ENCODE measurements around the gene PGAP6. TPM values are rescaled to one million over a fixed set of nuclear protein-coding genes. Genes with fewer than 3 reads are reported as not detected.
"Not testable (repeated sequence)": the region's sequence is repeated elsewhere in the genome, so short reads cannot be mapped to it uniquely, and the experiment has no call there.

Gene PGAP6
- total and polyA plus RNA-seq, 4 donors: 27.4 to 41.4 (median 39.0) TPM

DNA sequence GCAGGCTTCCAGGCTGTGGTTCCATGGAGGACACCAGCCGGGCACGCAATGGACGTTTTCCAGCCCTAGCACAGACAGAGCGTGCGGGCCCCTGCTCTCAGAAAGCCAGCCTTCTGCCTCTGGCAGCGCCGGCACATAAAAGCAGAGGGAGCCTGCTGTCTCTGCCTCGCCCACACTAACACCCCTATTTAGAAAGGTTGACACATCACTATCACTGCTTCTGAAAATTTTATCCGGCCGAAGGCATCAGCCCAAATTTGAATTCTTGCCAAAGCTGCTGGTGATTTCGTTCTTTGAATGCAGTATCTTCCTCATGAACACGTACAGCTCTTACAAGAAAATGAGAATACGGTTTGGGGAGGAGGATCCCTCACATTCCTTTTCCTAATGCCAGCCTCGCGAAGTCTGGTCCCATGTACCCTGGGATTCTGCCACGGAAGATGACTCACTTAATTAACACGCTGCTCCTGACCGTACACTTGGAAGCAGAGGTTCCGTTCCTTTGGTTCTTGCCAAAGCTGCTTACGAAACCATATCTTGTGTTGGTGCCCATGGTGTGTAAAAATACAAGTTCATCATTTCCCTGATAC is 42.4 kb upstream of the PGAP6 start:
- no peaks in the 10 kb centered on the region for H3K4me1 ChIP-seq (ENCODE audit: control insufficient read depth in 1 of 2, insufficient read depth in 2 of 2, low read length in 2 of 2)
- 7 to 9% methylated on average over 20 of the region's 20 CpGs for WGBS, 2 donors
- DNase-seq (peak in 1 of 2 donors; percentile 74), ATAC-seq (ENCODE audit: low FRiP score) (peak; percentile 87)
- no peaks in the 10 kb centered on the region for H3K9me3 ChIP-seq (ENCODE audit: control insufficient read depth, low read length)
- H3K27me3 ChIP-seq (ENCODE audit: control insufficient read depth in 1 of 2, insufficient read depth in 2 of 2, low read length in 1 of 2): no peaks in the 10 kb centered on the region
- no peaks in the 10 kb centered on the region for H3K36me3 ChIP-seq (ENCODE audit: control insufficient read depth in 1 of 2, insufficient read depth in 2 of 2, low read length in 1 of 2)
- H3K4me3 ChIP-seq (ENCODE audit: low read length in 2 of 2): peak overlapping the region; percentile 8 to 30
- intact Hi-C loops (cut with DNase I): no loop called here
- peak overlapping the region; percentile 62 to 80 for H3K27ac ChIP-seq (ENCODE audit: low read depth in 1 of 2, low read length in 2 of 2)

DNA sequence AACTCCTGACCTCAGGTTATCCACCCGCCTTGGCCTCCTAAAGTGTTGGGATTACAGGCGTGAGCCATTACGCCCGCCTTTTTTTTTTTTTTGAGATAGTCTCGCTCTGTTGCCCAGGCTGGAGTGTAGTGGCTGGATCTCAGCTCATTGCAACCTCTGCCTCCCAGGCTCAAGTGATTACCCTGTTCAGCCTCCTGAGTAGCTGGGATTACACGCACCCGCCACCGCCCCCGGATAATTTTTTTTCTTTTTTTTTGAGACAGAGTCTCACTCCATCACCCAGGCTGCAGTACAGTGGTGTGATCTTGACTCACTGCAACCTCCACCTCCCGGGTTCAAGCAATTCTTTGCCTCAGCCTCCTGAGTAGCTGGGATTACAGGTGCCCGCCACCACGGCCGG is 40.4 kb upstream of the PGAP6 start:
- ATAC-seq (ENCODE audit: low FRiP score); H3K27me3 ChIP-seq (ENCODE audit: control insufficient read depth in 1 of 2, insufficient read depth in 2 of 2, low read length in 1 of 2); intact Hi-C loops (cut with DNase I); H3K36me3 ChIP-seq (ENCODE audit: control insufficient read depth in 1 of 2, insufficient read depth in 2 of 2, low read length in 1 of 2); H3K4me3 ChIP-seq (ENCODE audit: low read length in 2 of 2); H3K9me3 ChIP-seq (ENCODE audit: control insufficient read depth, low read length); DNase-seq; H3K27ac ChIP-seq (ENCODE audit: low read depth in 1 of 2, low read length in 2 of 2); H3K4me1 ChIP-seq (ENCODE audit: control insufficient read depth in 1 of 2, insufficient read depth in 2 of 2, low read length in 2 of 2): not testable (repeated sequence)
- WGBS, 2 donors: 95 to 97% methylated on average over 13 of the region's 13 CpGs

DNA sequence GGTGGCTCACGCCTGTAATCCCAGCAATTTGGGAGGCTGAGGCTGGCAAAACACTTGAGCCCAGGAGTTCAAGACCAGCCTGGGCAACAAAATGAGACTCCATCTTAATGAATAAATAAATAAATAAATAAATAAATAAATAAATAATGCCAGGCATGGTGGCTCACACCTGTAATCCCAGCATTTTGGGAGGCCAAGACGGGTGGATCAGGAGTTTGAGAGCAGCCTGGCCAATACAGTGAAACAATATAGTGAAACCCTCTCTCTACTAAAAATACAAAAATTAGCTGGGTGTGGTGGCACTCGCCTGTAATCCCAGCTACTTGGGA is 33.4 kb upstream of the PGAP6 start:
- intact Hi-C loops (cut with DNase I); DNase-seq; H3K4me1 ChIP-seq (ENCODE audit: control insufficient read depth in 1 of 2, insufficient read depth in 2 of 2, low read length in 2 of 2); H3K36me3 ChIP-seq (ENCODE audit: control insufficient read depth in 1 of 2, insufficient read depth in 2 of 2, low read length in 1 of 2); H3K4me3 ChIP-seq (ENCODE audit: low read length in 2 of 2); H3K27me3 ChIP-seq (ENCODE audit: control insufficient read depth in 1 of 2, insufficient read depth in 2 of 2, low read length in 1 of 2); ATAC-seq (ENCODE audit: low FRiP score); H3K9me3 ChIP-seq (ENCODE audit: control insufficient read depth, low read length); H3K27ac ChIP-seq (ENCODE audit: low read depth in 1 of 2, low read length in 2 of 2): not testable (repeated sequence)
- 97% methylated on average over 3 of the region's 3 CpGs for WGBS, 2 donors

GRCh38 chr16:414395-415169 is 32.8 kb upstream of the PGAP6 start:
- Histone ChIP-seq H3K36me3 (ENCODE audit: control insufficient read depth in 1 of 2, insufficient read depth in 2 of 2, low read length in 1 of 2) (no peaks in the 10 kb centered on the region), H3K4me1 (ENCODE audit: control insufficient read depth in 1 of 2, insufficient read depth in 2 of 2, low read length in 2 of 2) (no peaks in the 10 kb centered on the region), H3K27me3 (ENCODE audit: control insufficient read depth in 1 of 2, insufficient read depth in 2 of 2, low read length in 1 of 2) (no peaks in the 10 kb centered on the region), H3K4me3 (ENCODE audit: low read length in 2 of 2) (no peak overlapping the region), H3K27ac (ENCODE audit: low read depth in 1 of 2, low read length in 2 of 2) (no peak overlapping the region), H3K9me3 (ENCODE audit: control insufficient read depth, low read length) (no peaks in the 10 kb centered on the region)
- DNase-seq: no peak
- intact Hi-C loops (cut with DNase I): no loop called here
- no peak for ATAC-seq (ENCODE audit: low FRiP score)
- 86 to 87% methylated on average over 21 of the region's 21 CpGs for WGBS, 2 donors

DNA sequence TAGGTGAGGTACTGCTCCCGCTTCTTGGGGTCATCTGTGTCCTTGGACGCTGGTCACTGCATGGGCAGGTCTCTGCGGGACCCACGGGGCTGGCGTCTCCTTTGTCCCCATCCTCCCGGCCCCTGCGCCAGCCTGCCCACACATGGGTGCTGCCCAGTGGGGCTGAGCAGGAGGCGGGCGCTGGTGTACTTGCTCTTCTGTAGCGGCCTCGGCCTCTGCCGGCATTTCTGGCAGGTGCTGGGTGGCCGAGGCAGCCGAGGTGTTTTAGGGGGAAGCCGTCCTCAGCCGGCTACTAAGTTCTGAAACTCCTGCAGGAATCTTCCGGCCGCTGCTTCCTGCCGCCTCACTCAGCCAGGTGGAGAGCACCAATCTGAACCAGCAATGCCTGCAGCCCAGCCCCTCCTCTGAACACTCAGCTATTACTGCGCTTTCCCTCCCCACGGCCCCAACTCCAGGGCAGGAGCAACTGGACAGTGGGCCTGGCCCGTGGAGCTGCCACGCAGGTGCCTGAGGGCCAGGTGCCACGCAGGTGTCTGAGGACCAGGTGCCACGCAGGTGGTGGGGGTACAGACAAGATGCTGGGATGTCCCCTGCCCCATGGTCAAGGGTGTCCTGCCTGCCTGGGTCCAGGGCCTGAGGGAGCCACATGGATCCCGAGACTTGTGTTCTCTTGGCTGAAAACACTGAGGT is 29.9 kb upstream of the PGAP6 start:
- WGBS, 2 donors: 92 to 96% methylated on average over 26 of the region's 26 CpGs

GRCh38 chr16:410516-411178 is 28.9 kb upstream of the PGAP6 start:
- 93 to 94% methylated on average over 30 to 36 of the region's 36 CpGs for WGBS, 2 donors
- no peaks in the 10 kb centered on the region for H3K36me3 ChIP-seq (ENCODE audit: control insufficient read depth in 1 of 2, insufficient read depth in 2 of 2, low read length in 1 of 2)
- peak; percentile 6 for ATAC-seq (ENCODE audit: low FRiP score)

More for the DNA sequence above, 29.9 kb upstream of the PGAP6 start:
- no peak overlapping the region for H3K4me3 ChIP-seq (ENCODE audit: low read length in 2 of 2)
- intact Hi-C loops (cut with DNase I): no loop called here
- H3K4me1 ChIP-seq (ENCODE audit: control insufficient read depth in 1 of 2, insufficient read depth in 2 of 2, low read length in 2 of 2): no peaks in the 10 kb centered on the region
- ATAC-seq (ENCODE audit: low FRiP score) (peak; percentile 44), DNase-seq (no peak)
- H3K27me3 ChIP-seq (ENCODE audit: control insufficient read depth in 1 of 2, insufficient read depth in 2 of 2, low read length in 1 of 2): no peaks in the 10 kb centered on the region
- H3K9me3 ChIP-seq (ENCODE audit: control insufficient read depth, low read length): no peaks in the 10 kb centered on the region
- H3K27ac ChIP-seq (ENCODE audit: low read depth in 1 of 2, low read length in 2 of 2): no peak overlapping the region
- H3K36me3 ChIP-seq (ENCODE audit: control insufficient read depth in 1 of 2, insufficient read depth in 2 of 2, low read length in 1 of 2): no peaks in the 10 kb centered on the region

DNA sequence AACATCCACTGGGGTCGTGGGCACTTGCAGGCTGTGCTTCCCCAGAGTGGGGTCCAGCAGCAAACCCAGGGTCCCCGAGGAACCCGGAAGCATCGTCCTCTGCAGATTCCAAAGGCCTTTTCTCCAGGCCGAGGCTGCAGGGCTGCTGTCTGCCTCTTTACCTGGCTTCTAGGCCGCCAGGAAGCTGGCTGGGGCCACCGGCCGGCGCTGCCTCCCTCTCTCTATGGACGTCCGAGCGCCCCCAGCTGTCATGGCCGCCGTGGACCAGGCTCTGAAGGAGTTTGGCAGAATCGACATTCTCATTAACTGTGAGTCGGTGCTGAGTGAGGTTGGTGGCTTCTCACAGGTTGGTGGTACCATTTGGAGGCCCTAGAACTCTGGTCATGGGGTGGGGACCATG is 25.5 kb upstream of the PGAP6 start:
- intact Hi-C loops (cut with DNase I): no loop called here
- Histone ChIP-seq H3K27me3 (ENCODE audit: control insufficient read depth in 1 of 2, insufficient read depth in 2 of 2, low read length in 1 of 2) (no peaks in the 10 kb centered on the region), H3K4me3 (ENCODE audit: low read length in 2 of 2) (no peak overlapping the region), H3K36me3 (ENCODE audit: control insufficient read depth in 1 of 2, insufficient read depth in 2 of 2, low read length in 1 of 2) (no peaks in the 10 kb centered on the region), H3K4me1 (ENCODE audit: control insufficient read depth in 1 of 2, insufficient read depth in 2 of 2, low read length in 2 of 2) (no peaks in the 10 kb centered on the region), H3K9me3 (ENCODE audit: control insufficient read depth, low read length) (no peaks in the 10 kb centered on the region), H3K27ac (ENCODE audit: low read depth in 1 of 2, low read length in 2 of 2) (no peak overlapping the region)
- ATAC-seq (ENCODE audit: low FRiP score) (no peak), DNase-seq (no peak)
- WGBS, 2 donors: 85 to 87% methylated on average over 16 of the region's 16 CpGs

More at GRCh38 chr16:410516-411178, 28.9 kb upstream of the PGAP6 start:
- DNase-seq: no peak
- Histone ChIP-seq H3K9me3 (ENCODE audit: control insufficient read depth, low read length) (no peaks in the 10 kb centered on the region), H3K4me1 (ENCODE audit: control insufficient read depth in 1 of 2, insufficient read depth in 2 of 2, low read length in 2 of 2) (no peaks in the 10 kb centered on the region), H3K27ac (ENCODE audit: low read depth in 1 of 2, low read length in 2 of 2) (no peak overlapping the region), H3K4me3 (ENCODE audit: low read length in 2 of 2) (no peak overlapping the region), H3K27me3 (ENCODE audit: control insufficient read depth in 1 of 2, insufficient read depth in 2 of 2, low read length in 1 of 2) (no peaks in the 10 kb centered on the region)
- intact Hi-C loops (cut with DNase I): no loop called here

DNA sequence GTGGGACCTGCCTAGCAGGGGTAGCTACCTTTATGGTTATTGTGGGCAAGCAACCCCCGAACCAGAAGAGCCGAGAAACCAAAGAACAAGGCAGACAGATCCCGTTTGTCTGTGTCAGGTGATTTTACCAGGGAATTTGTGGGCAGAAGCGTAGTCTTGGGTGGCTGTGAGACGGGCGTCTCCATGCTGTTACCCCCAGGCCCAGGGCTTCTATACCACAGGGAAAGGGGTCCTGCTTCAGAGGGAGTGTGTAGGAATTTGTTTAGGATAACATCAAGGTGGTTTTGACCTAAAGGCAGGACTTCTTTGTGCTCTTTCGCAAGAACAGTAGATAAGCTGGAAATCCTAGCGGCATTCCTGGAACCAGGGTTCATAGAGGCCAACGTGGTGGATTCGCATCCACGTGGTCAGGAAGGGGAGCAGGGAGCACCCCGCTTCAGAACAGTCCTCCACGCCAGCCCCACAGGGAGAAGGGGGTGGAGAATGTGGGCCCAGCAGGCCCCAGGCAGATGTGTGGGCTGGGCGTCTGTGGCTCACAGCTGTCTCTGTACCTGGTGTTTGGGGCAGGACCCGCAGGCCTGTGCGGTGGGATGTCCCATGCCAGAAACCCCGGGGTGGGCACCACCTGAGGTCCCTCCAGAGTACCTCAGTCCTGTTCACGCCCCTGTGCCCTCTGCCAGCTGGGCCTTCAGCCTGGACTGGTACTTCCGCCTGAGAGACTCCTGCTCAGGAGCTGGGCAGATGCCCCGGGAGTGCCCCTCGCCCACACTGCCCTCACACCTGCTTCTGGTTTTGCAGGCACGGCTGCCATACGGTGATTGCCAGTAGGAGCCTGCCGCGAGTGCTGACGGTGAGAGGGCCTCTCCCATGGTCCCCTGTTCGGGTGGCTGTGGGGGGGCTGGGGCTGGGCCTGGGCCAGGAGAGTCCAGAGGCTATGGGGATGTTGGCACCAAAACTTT is 24.0 kb upstream of the PGAP6 start:
- no peaks in the 10 kb centered on the region for H3K36me3 ChIP-seq (ENCODE audit: control insufficient read depth in 1 of 2, insufficient read depth in 2 of 2, low read length in 1 of 2)
- ATAC-seq (ENCODE audit: low FRiP score) (no peak), DNase-seq (no peak)
- no peaks in the 10 kb centered on the region for H3K4me1 ChIP-seq (ENCODE audit: control insufficient read depth in 1 of 2, insufficient read depth in 2 of 2, low read length in 2 of 2)
- H3K9me3 ChIP-seq (ENCODE audit: control insufficient read depth, low read length): no peaks in the 10 kb centered on the region
- no peaks in the 10 kb centered on the region for H3K27me3 ChIP-seq (ENCODE audit: control insufficient read depth in 1 of 2, insufficient read depth in 2 of 2, low read length in 1 of 2)
- WGBS, 2 donors: 90 to 91% methylated on average over 25 to 27 of the region's 27 CpGs
- H3K27ac ChIP-seq (ENCODE audit: low read depth in 1 of 2, low read length in 2 of 2): no peak overlapping the region
- intact Hi-C loops (cut with DNase I): no loop called here
- H3K4me3 ChIP-seq (ENCODE audit: low read length in 2 of 2): no peak overlapping the region

Data from aorta (tissue), 5 donors.